HUES64 (cell line): ENCODE measurements around the gene ANKRD66.

Experiments
- H3K27ac ChIP-seq: 2 replicates; pipeline ENCODE4 v1.7.0; 2013; ENCODE audit warnings: low read depth, low read length, inconsistent platforms
- H3K27me3 ChIP-seq: 2 replicates; pipeline ENCODE4 v1.6.1; 2013; ENCODE audit warnings: mild to moderate bottlenecking, low read length; ENCODE audit not compliant: insufficient read depth
- H3K36me3 ChIP-seq: 2 replicates; pipeline ENCODE4 v1.6.1; 2013; ENCODE audit warnings: mild to moderate bottlenecking, low read length; ENCODE audit not compliant: insufficient read depth
- H3K4me1 ChIP-seq: 2 replicates; pipeline ENCODE4 v1.6.1; 2013; ENCODE audit warnings: mild to moderate bottlenecking, low read length, moderate library complexity; ENCODE audit not compliant: insufficient read depth
- H3K4me3 ChIP-seq: 2 replicates; pipeline ENCODE4 v1.5.1; 2013; ENCODE audit warnings: mild to moderate bottlenecking, low read length, moderate library complexity
- H3K9ac ChIP-seq: 2 replicates; pipeline ENCODE4 v1.6.1; 2013; ENCODE audit warnings: mild to moderate bottlenecking, low read depth, low read length
- H3K9me3 ChIP-seq: 2 replicates; pipeline ENCODE4 v1.6.1; 2013; ENCODE audit warnings: low read depth, low read length; ENCODE audit not compliant: insufficient read depth
- WGBS: fragments of 150-250, 120-280 bp; methylation state at CpG from one replicate; pipeline ENCODE4 v1.1.7; 2013; ENCODE audit warnings: missing lambda C conversion rate; 5-methylcytosine and 5-hydroxymethylcytosine counted together

The ANKRD66 gene

DNA sequence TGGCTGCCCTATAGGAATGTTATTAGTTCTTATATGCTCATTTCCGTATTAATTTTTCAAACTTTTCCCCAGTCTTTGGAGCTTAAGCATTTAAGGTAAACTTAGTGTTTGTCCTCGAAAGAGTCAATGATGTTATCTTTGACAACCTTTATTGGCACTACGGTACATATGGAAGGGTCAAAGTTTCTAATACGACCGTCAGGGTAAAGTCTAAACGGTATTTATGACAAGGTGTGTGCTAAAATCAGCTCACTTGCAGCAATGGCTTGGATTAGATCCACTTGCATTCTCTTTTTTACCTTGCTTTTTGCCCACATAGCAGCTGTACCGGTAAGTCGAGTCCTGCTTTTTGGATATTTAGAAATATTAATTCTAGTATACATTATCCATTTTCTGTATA lies 46.4 kb downstream of the ANKRD66 start, which contains the start of gene MEP1A:
TSS of gene MEP1A (plus strand) at position 252 of the 400 bp plus-strand sequence. CDS start at position 262, 10 bp downstream.
- Histone ChIP-seq H3K4me3 (no peak within 1 kb of the TSS), H3K4me1 (no peaks in the 10 kb centered on the region), H3K9me3 (no peaks in the 10 kb centered on the region), H3K27me3 (no peaks in the 10 kb centered on the region), H3K27ac (no peak within 1 kb of the TSS), H3K9ac (no peak within 1 kb of the TSS), H3K36me3 (no peaks in the 10 kb centered on the region)
- 98% methylated on average over 5 of the region's 8 CpGs for WGBS

DNA sequence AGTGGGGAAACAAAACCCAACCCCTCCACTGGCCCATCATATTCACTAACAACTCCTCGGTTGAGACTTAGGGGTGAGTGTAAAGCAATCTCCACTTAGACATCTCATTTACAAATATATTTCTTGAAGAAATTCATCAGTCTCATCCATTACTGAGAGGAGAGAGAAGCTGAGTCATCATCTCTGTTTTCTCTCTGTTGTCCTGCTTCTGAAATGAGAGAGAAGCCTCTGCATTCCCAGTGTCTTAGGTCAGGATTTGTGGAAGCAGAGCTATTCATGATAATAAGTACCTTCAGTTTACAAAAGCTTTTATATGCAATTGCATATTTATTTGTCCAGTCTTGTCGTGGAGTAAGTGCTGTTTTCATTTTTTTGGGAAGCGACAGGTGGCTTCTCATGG lies 47.3 kb downstream of the ANKRD66 start:
- no peaks in the 10 kb centered on the region for H3K27me3 ChIP-seq
- H3K9me3 ChIP-seq, result no peaks in the 10 kb centered on the region
- H3K9ac ChIP-seq, result no peak overlapping the region
- no peak overlapping the region for H3K4me3 ChIP-seq
- WGBS, result 85% methylated on average over 3 of the region's 3 CpGs
- H3K36me3 ChIP-seq, result no peaks in the 10 kb centered on the region
- no peak overlapping the region for H3K27ac ChIP-seq
- H3K4me1 ChIP-seq, result no peaks in the 10 kb centered on the region

DNA sequence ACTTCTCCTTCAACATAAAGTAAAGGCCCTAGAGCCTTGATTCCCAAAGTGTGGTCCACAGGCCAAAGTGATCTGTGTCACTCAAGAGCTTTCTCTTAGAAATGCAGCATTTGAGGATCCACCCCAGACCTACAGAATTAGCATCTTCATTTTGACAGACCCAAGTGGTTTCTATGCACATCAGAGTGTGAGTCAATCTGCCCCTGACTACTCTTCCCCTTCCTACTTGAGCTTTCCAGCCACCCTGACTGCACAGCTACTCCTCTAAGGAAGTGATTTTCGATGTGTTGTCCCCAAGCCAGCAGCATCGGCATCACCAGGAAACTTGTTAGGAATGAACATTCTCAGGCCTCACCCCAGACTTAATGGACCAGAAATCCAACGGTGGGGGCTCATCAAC lies 49.1 kb downstream of the ANKRD66 start:
- Histone ChIP-seq H3K36me3 (no peaks in the 10 kb centered on the region), H3K27me3 (no peaks in the 10 kb centered on the region), H3K9ac (no peak overlapping the region), H3K27ac (no peak overlapping the region), H3K4me3 (no peak overlapping the region), H3K9me3 (no peaks in the 10 kb centered on the region), H3K4me1 (no peaks in the 10 kb centered on the region)
- 91% methylated on average over 3 of the region's 3 CpGs for WGBS

DNA sequence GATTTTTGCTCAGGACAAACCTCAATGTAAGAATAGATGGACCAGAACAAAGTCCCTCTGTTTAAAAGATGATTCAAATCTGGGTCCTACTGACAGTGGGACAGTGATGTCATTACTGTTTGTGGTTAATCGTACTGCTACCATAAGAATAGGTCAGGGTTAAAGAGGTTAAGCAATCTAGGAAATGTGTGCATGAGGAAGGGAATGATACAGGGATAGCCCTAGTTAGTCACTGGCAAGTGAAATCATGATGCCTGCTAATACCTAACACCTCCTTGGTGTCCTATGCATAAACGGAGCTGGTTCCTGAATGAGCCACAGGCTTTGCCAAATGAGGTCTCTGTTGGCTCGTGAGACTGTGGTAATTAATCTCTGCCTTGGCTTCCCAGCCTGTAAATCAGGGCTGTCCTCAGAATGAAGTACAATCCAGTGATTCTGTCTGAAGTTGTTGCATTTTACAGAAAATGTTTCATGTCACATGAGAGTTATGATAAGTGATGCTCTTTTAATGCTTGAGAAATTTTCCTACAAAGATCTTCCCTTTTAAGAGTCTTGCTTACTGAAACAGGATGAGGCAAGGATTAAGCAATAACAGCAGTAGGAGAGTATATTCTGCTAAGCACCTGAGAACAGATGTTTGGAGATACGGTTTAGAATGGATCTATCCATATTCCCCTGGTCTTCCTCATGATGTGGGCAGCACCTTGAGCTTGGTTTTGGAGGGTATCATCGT lies 50.3 kb downstream of the ANKRD66 start:
- Histone ChIP-seq H3K27me3 (no peaks in the 10 kb centered on the region), H3K9me3 (no peaks in the 10 kb centered on the region), H3K4me3 (no peak overlapping the region), H3K9ac (no peak overlapping the region), H3K36me3 (no peaks in the 10 kb centered on the region), H3K4me1 (no peaks in the 10 kb centered on the region), H3K27ac (no peak overlapping the region)
- WGBS, result 87% methylated on average over 5 of the region's 5 CpGs

DNA sequence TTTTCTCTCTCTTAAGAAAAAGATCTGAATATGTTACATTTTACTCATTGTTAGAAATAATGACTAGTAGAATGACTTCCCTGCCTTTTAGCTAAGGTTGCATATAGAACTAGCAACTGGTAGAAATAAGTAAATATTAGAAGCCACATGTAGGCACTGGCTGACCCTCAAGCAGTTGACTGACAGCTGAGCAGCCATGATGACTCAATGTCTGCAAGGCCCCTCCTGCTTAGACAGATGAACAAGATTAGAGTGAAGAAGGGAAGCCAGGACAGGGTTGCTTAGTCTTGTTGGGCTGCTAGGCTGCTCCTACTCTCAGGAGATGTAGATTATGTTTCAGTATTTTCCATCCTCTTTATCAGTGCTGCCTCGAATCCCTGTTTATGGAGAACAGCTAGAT lies 52.9 kb downstream of the ANKRD66 start:
- no peaks in the 10 kb centered on the region for H3K4me1 ChIP-seq
- no peaks in the 10 kb centered on the region for H3K9me3 ChIP-seq
- H3K9ac ChIP-seq, result no peak overlapping the region
- no peaks in the 10 kb centered on the region for H3K27me3 ChIP-seq
- WGBS, result no CpG with 5 or more reads among the region's 1 CpG
- no peak overlapping the region for H3K27ac ChIP-seq
- no peaks in the 10 kb centered on the region for H3K36me3 ChIP-seq
- no peak overlapping the region for H3K4me3 ChIP-seq

DNA sequence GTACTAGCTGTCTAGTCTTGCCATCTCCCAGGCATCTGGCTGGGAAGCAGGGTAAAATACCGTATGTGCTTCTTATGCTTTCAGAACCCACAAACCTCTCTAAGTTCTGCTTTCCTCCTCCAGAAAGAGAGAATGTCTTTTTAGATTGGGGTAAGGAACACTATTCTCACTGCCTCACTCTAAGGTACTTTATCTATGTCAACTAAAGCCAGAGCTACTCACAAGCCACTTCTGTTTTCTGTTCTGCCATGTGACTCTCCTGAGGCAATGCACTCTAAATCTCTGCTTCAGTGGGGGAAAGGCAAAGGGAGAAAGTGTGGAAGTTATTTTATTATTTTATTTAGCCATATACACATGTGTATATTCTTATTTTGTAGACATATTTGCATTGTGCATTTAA lies 62.1 kb downstream of the ANKRD66 start:
- H3K36me3 ChIP-seq, result no peaks in the 10 kb centered on the region
- H3K9ac ChIP-seq, result no peak overlapping the region
- H3K4me1 ChIP-seq, result no peaks in the 10 kb centered on the region
- no peak overlapping the region for H3K27ac ChIP-seq
- H3K4me3 ChIP-seq, result no peak overlapping the region
- H3K9me3 ChIP-seq, result no peaks in the 10 kb centered on the region
- H3K27me3 ChIP-seq, result no peaks in the 10 kb centered on the region
- WGBS, result 94% methylated on average over 1 of the region's 1 CpG
